WTC11 (cell line): ENCODE results near the gene MKLN1. TPM values are rescaled to one million over a fixed set of nuclear protein-coding genes. Genes with fewer than 3 reads are reported as not detected.

Source experiments
- ATAC-seq: fragments of 200-7000 bp; cut with Tn5 transposase; 2 replicates; pipeline ENCODE4 v1.10.0; 2021; ENCODE audit warnings: mild to moderate bottlenecking, moderate library complexity
- CTCF ChIA-PET: fragments of 300-600 bp; sonication (Branson Sonifier 250); formaldehyde crosslinking; loops from one replicate; lab custom pipeline; 2021; ENCODE audit warnings: antibody characterized with exemption; lab: Charles Lee
- POLR2A ChIA-PET: fragments of 350-600 bp; sonication (Branson Sonifier 250); formaldehyde crosslinking; loops from one replicate; lab custom pipeline; 2021; ENCODE audit warnings: antibody characterized with exemption; lab: Charles Lee
- DNase-seq: peaks from one replicate; pipeline ENCODE4 v3.0.0; 2021; ENCODE audit warnings: low spot score
- H3K27ac Mint-ChIP-seq: 2 replicates; pipeline ENCODE4 v1.8.0; 2021; ENCODE audit warnings: mixed read lengths
- H3K27me3 Mint-ChIP-seq: 2 replicates; pipeline ENCODE4 v1.8.0; 2021; ENCODE audit warnings: low read depth, mild to moderate bottlenecking, moderate library complexity, mixed read lengths
- H3K36me3 Mint-ChIP-seq: 2 replicates; pipeline ENCODE4 v1.8.0; 2021; ENCODE audit warnings: mixed read lengths
- H3K4me1 Mint-ChIP-seq: 2 replicates; pipeline ENCODE4 v1.8.0; 2022; ENCODE audit warnings: mixed read lengths
- H3K4me3 Mint-ChIP-seq: 2 replicates; pipeline ENCODE4 v1.8.0; 2021; ENCODE audit warnings: mild to moderate bottlenecking, moderate library complexity, mixed read lengths
- H3K9me3 Mint-ChIP-seq: 2 replicates; pipeline ENCODE4 v1.8.0; 2021; ENCODE audit warnings: mixed read lengths
- CBFB ChIP-seq: sonication (generic); formaldehyde crosslinking; IDR thresholded peaks from 2 replicates; pipeline ENCODE4 v1.8.1; 2022; ENCODE audit warnings: mild to moderate bottlenecking, low read depth, missing genetic modification reagents
- CDX4 ChIP-seq: fragments of 250-450 bp; sonication (Bioruptor Pico); IDR thresholded peaks from 2 replicates; pipeline ENCODE4 v1.9.0; 2021; ENCODE audit warnings: moderate library complexity, mild to moderate bottlenecking, inconsistent platforms, borderline replicate concordance
- CREM ChIP-seq: sonication (generic); formaldehyde crosslinking; IDR thresholded peaks from 2 replicates; pipeline ENCODE4 v1.8.1; 2022; ENCODE audit warnings: mild to moderate bottlenecking, missing genetic modification reagents, moderate library complexity
- CTCF ChIP-seq: fragments of 200-600 bp; IDR thresholded peaks from 2 replicates; pipeline ENCODE4 v1.8.0; 2022; ENCODE audit warnings: antibody characterized with exemption
- ESRRA ChIP-seq: sonication (generic); formaldehyde crosslinking; IDR thresholded peaks from 2 replicates; pipeline ENCODE4 v1.8.1; 2022; ENCODE audit warnings: mild to moderate bottlenecking, missing genetic modification reagents, borderline replicate concordance
- ETV6 ChIP-seq: sonication (generic); formaldehyde crosslinking; IDR thresholded peaks from 2 replicates; pipeline ENCODE4 v1.8.1; 2022; ENCODE audit warnings: mild to moderate bottlenecking, missing genetic modification reagents
- FOXJ3 ChIP-seq: sonication (generic); formaldehyde crosslinking; IDR thresholded peaks from 2 replicates; pipeline ENCODE4 v1.9.0; 2021; ENCODE audit warnings: missing genetic modification reagents, mild to moderate bottlenecking, borderline replicate concordance
- FOXK1 ChIP-seq: sonication (generic); formaldehyde crosslinking; IDR thresholded peaks from 2 replicates; pipeline ENCODE4 v1.8.0; 2022; ENCODE audit warnings: mild to moderate bottlenecking, moderate library complexity, missing genetic modification reagents
- HMGXB4 ChIP-seq: sonication (generic); formaldehyde crosslinking; IDR thresholded peaks from 2 replicates; pipeline ENCODE4 v1.8.1; 2023; ENCODE audit warnings: mild to moderate bottlenecking, moderate library complexity, missing genetic modification reagents
- IRF2 ChIP-seq: sonication (generic); formaldehyde crosslinking; IDR thresholded peaks from 2 replicates; pipeline ENCODE4 v1.8.0; 2022; ENCODE audit warnings: low read depth, missing genetic modification reagents, borderline replicate concordance
- KAT7 ChIP-seq: sonication (generic); formaldehyde crosslinking; IDR thresholded peaks from 2 replicates; pipeline ENCODE4 v1.8.1; 2023; ENCODE audit warnings: missing genetic modification reagents, mild to moderate bottlenecking, borderline replicate concordance
- MLX ChIP-seq: sonication (generic); formaldehyde crosslinking; IDR thresholded peaks from 2 replicates; pipeline ENCODE4 v1.8.1; 2023; ENCODE audit warnings: mild to moderate bottlenecking, missing genetic modification reagents, moderate library complexity
- PRDM15 ChIP-seq: sonication (generic); formaldehyde crosslinking; IDR thresholded peaks from 2 replicates; pipeline ENCODE4 v1.8.0; 2022; ENCODE audit warnings: missing genetic modification reagents
- TEAD4 ChIP-seq: sonication (generic); formaldehyde crosslinking; IDR thresholded peaks from 2 replicates; pipeline ENCODE4 v1.8.0; 2022; ENCODE audit warnings: mild to moderate bottlenecking, missing genetic modification reagents
- USF1 ChIP-seq: sonication (generic); formaldehyde crosslinking; IDR thresholded peaks from 2 replicates; pipeline ENCODE4 v1.8.0; 2022; ENCODE audit warnings: mild to moderate bottlenecking, missing genetic modification reagents
- ZMAT4 ChIP-seq: fragments of 250-450 bp; sonication (Bioruptor Pico); IDR thresholded peaks from 2 replicates; pipeline ENCODE4 v1.9.0; 2021; ENCODE audit warnings: mild to moderate bottlenecking
- ZNF121 ChIP-seq: sonication (generic); formaldehyde crosslinking; IDR thresholded peaks from 2 replicates; pipeline ENCODE4 v1.8.0; 2023; ENCODE audit warnings: missing genetic modification reagents
- ZNF263 ChIP-seq: sonication (generic); formaldehyde crosslinking; IDR thresholded peaks from 2 replicates; pipeline ENCODE4 v1.8.1; 2022; ENCODE audit warnings: low read depth, mild to moderate bottlenecking, moderate library complexity, missing genetic modification reagents
- ZNF416 ChIP-seq: fragments of 250-450 bp; sonication (Bioruptor Pico); IDR thresholded peaks from 2 replicates; pipeline ENCODE4 v1.9.0; 2021; ENCODE audit warnings: mild to moderate bottlenecking, inconsistent platforms
- ZNF671 ChIP-seq: fragments of 250-450 bp; sonication (Bioruptor Pico); IDR thresholded peaks from 2 replicates; pipeline ENCODE4 v1.8.0; 2021; ENCODE audit warnings: mild to moderate bottlenecking
- ZSCAN18 ChIP-seq: fragments of 250-450 bp; sonication (Bioruptor Pico); IDR thresholded peaks from 2 replicates; pipeline ENCODE4 v2.1.2; 2022; ENCODE audit warnings: mild to moderate bottlenecking, moderate library complexity
- total RNA-seq: library from RNA; stranded (reverse); gene quantifications from 3 replicates; pipeline ENCODE4 v1.2.3, GENCODE V29; 2021

The MKLN1 gene
- total RNA-seq, 1 experiment from 2014 or later = 37.6 TPM

GRCh38 chr7:131390275-131390674 lies 62.6 kb downstream of the MKLN1 start:
- no peaks in the 10 kb centered on the region for H3K36me3 Mint-ChIP-seq
- H3K4me3 Mint-ChIP-seq = no peak overlapping the region
- CTCF ChIA-PET = no interaction called here
- DNase-seq (no peak), ATAC-seq (no peak)
- peaks cover 11% of the 10 kb centered on the region for H3K4me1 Mint-ChIP-seq
- POLR2A ChIA-PET = no interaction called here
- no peaks in the 10 kb centered on the region for H3K27me3 Mint-ChIP-seq
- no peak overlapping the region for H3K27ac Mint-ChIP-seq
- TF ChIP-seq ZMAT4 = no peak
- no peak for TF ChIP-seq MLX
- TF ChIP-seq HMGXB4 (CRISPR knock-in tag) = no peak
- TF ChIP-seq USF1 (CRISPR knock-in tag) = no peak
- no peak for TF ChIP-seq CDX4
- no peak for TF ChIP-seq ZNF671 (CRISPR knock-in tag)
- no peak for TF ChIP-seq FOXK1 (CRISPR knock-in tag)
- TF ChIP-seq CBFB (CRISPR knock-in tag) = no peak
- TF ChIP-seq FOXJ3 (CRISPR knock-in tag) = no peak
- no peak for TF ChIP-seq CTCF
- no peak for TF ChIP-seq TEAD4 (CRISPR knock-in tag)
- TF ChIP-seq ETV6 (CRISPR knock-in tag) = no peak
- no peaks in the 10 kb centered on the region for H3K9me3 Mint-ChIP-seq

- no peak for DNase-seq
- Mint-ChIP-seq H3K27me3 (no peaks in the 10 kb centered on the region), H3K4me1 (peaks cover 11% of the 10 kb centered on the region), H3K4me3 (no peak overlapping the region), H3K27ac (no peak overlapping the region), H3K36me3 (no peaks in the 10 kb centered on the region), H3K9me3 (no peaks in the 10 kb centered on the region)
- POLR2A ChIA-PET = no interaction called here
- CTCF ChIA-PET = no interaction called here
- ATAC-seq = no peak
- TF ChIP-seq ESRRA (CRISPR knock-in tag) (no peak), ZNF263 (no peak), CTCF (no peak), KAT7 (CRISPR knock-in tag) (no peak), PRDM15 (no peak), ZNF121 (no peak), IRF2 (CRISPR knock-in tag) (no peak), CREM (CRISPR knock-in tag) (no peak), FOXK1 (CRISPR knock-in tag) (no peak), ZSCAN18 (CRISPR knock-in tag) (no peak), ZNF416 (CRISPR knock-in tag) (no peak)
Observed at GRCh38 chr7:131391145-131391544, 63.5 kb downstream of the MKLN1 start.
